IMR-90 (cell line): ENCODE results near the gene DOCK4. TPM values are rescaled to one million over a fixed set of nuclear protein-coding genes. Genes with fewer than 3 reads are reported as not detected.

ENCODE experiments used
- ATAC-seq: fragments of 200-7000 bp; cut with Tn5 transposase; 2 replicates; pipeline ENCODE4 v1.9.1; 2020; ENCODE audit warnings: low read depth, mild to moderate bottlenecking, moderate library complexity
- BruUV-seq: library from RNA; stranded (reverse); fragments of 400-500 nt; replicated peaks from 2 replicates; lab custom pipeline; 2021; lab: Mats Ljungman, UMichigan
- CTCF ChIA-PET: fragments of 300-600 bp; formaldehyde crosslinking; extraction: SDS; loops from one replicate; lab custom pipeline; 2021; ENCODE audit warnings: antibody characterized with exemption; lab: Yijun Ruan, JAX
- POLR2A ChIA-PET: fragments of 300-600 bp; sonication (Branson Sonifier 250); formaldehyde crosslinking; loops from one replicate; lab custom pipeline; 2022; ENCODE audit warnings: antibody characterized with exemption; ENCODE audit not compliant: unreplicated experiment; lab: Charles Lee
- DNase-seq: peaks from one replicate; pipeline ENCODE4 v3.0.0; 2013
- H2AFZ ChIP-seq: replicated peaks from 2 replicates; pipeline ENCODE3; 2013; ENCODE audit warnings: low read length, mild to moderate bottlenecking; ENCODE audit not compliant: poor library complexity
- H2AK5ac ChIP-seq: 2 replicates; pipeline ENCODE4 v1.6.1; 2013; ENCODE audit warnings: low read depth, low read length, inconsistent platforms
- H2AK9ac ChIP-seq: replicated peaks from 2 replicates; pipeline ENCODE3; 2013; ENCODE audit warnings: mild to moderate bottlenecking, low read depth, low read length, moderate library complexity; ENCODE audit not compliant: poor library complexity
- H2BK120ac ChIP-seq: 2 replicates; pipeline ENCODE4 v1.6.1; 2013; ENCODE audit warnings: low read depth, low read length, inconsistent platforms
- H2BK15ac ChIP-seq: 3 replicates; pipeline ENCODE4 v1.6.1; 2013; ENCODE audit warnings: low read depth, low read length, inconsistent platforms
- H2BK20ac ChIP-seq: 2 replicates; pipeline ENCODE4 v1.6.1; 2013; ENCODE audit warnings: low read depth, mild to moderate bottlenecking, inconsistent platforms, low read length, moderate library complexity
- H2BK5ac ChIP-seq: 2 replicates; pipeline ENCODE4 v1.6.1; 2013; ENCODE audit warnings: mild to moderate bottlenecking, low read depth, low read length, inconsistent platforms; ENCODE audit not compliant: poor library complexity, severe bottlenecking
- H3K14ac ChIP-seq: replicated peaks from 2 replicates; pipeline ENCODE4 v1.6.1; 2013; ENCODE audit warnings: low read depth, low read length, inconsistent platforms
- H3K18ac ChIP-seq: 2 replicates; pipeline ENCODE4 v1.6.1; 2013; ENCODE audit warnings: low read depth, low read length, control low read depth
- H3K23ac ChIP-seq: 2 replicates; pipeline ENCODE4 v1.6.1; 2013; ENCODE audit warnings: low read depth, low read length, inconsistent platforms
- H3K27ac ChIP-seq: 2 replicates; pipeline ENCODE4 v1.5.1; 2013; ENCODE audit warnings: mild to moderate bottlenecking, control low read depth, low read length; ENCODE audit not compliant: insufficient read depth
- H3K27me3 ChIP-seq: 2 replicates; pipeline ENCODE4 v1.6.1; 2013; ENCODE audit warnings: low read length; ENCODE audit not compliant: control insufficient read depth, insufficient read depth
- H3K36me3 ChIP-seq: 2 replicates; pipeline ENCODE4 v1.6.1; 2013; ENCODE audit warnings: low read length, mixed read lengths; ENCODE audit not compliant: control insufficient read depth, insufficient read depth
- H3K4ac ChIP-seq: 2 replicates; pipeline ENCODE4 v1.6.1; 2013; ENCODE audit warnings: low read depth, low read length, inconsistent platforms
- H3K4me1 ChIP-seq: 2 replicates; pipeline ENCODE4 v1.6.1; 2013; ENCODE audit warnings: low read length, mixed read lengths; ENCODE audit not compliant: control insufficient read depth, insufficient read depth
- H3K4me2 ChIP-seq: 2 replicates; pipeline ENCODE4 v1.6.1; 2013; ENCODE audit warnings: low read depth, mild to moderate bottlenecking, control low read depth, low read length, moderate library complexity
- H3K4me3 ChIP-seq: 2 replicates; pipeline ENCODE4 v1.5.1; 2013; ENCODE audit warnings: low read depth, mild to moderate bottlenecking, control low read depth, low read length, moderate library complexity; ENCODE audit not compliant: insufficient read depth
- H3K56ac ChIP-seq: 2 replicates; pipeline ENCODE4 v1.6.1; 2013; ENCODE audit warnings: low read length, inconsistent platforms; ENCODE audit not compliant: insufficient read depth; ENCODE audit errors: extremely low read depth
- H3K79me1 ChIP-seq, 2 experiments: 2 replicates each; pipeline ENCODE4 v1.6.1; 2013; ENCODE audit warnings: low read length in 2 of 2, inconsistent platforms in 1 of 2, low read depth in 1 of 2
- H3K9ac ChIP-seq: 2 replicates; pipeline ENCODE4 v1.6.1; 2013; ENCODE audit warnings: low read depth, low read length, control low read depth
- H3K9me1 ChIP-seq: 2 replicates; pipeline ENCODE4 v1.6.1; 2013; ENCODE audit warnings: low read length, inconsistent platforms; ENCODE audit not compliant: insufficient read depth
- H3K9me3 ChIP-seq: 2 replicates; pipeline ENCODE4 v1.6.1; 2013; ENCODE audit warnings: low read length; ENCODE audit not compliant: control insufficient read depth, insufficient read depth
- H4K20me1 ChIP-seq: 2 replicates; pipeline ENCODE4 v1.6.1; 2013; ENCODE audit warnings: low read length, inconsistent platforms; ENCODE audit not compliant: insufficient read depth
- H4K5ac ChIP-seq: 2 replicates; pipeline ENCODE4 v1.6.1; 2013; ENCODE audit warnings: mild to moderate bottlenecking, low read depth, low read length, control low read depth
- H4K8ac ChIP-seq, 2 experiments: 2 replicates each; pipeline ENCODE4 v1.6.1; 2013; ENCODE audit warnings: low read depth in 2 of 2, low read length in 2 of 2, control low read depth in 1 of 2, inconsistent platforms in 1 of 2
- H4K91ac ChIP-seq: 2 replicates; pipeline ENCODE4 v1.6.1; 2013; ENCODE audit warnings: low read depth, low read length, inconsistent platforms; ENCODE audit not compliant: insufficient read depth
- BHLHE40 ChIP-seq: fragments of 150-350 bp; IDR thresholded peaks from 2 replicates; pipeline ENCODE4 v1.6.1; 2016; ENCODE audit warnings: mild to moderate bottlenecking, low read depth, low read length
- CEBPB ChIP-seq: IDR thresholded peaks from 2 replicates; pipeline ENCODE4 v1.6.1; 2012; ENCODE audit warnings: low read depth, low read length, improper control_type of control experiment
- CHD1 ChIP-seq: IDR thresholded peaks from 2 replicates; pipeline ENCODE4 v1.6.1; 2012; ENCODE audit warnings: low read depth, low read length, improper control_type of control experiment
- FOS ChIP-seq: fragments of 150-350 bp; IDR thresholded peaks from 2 replicates; pipeline ENCODE4 v1.6.1; 2016; ENCODE audit warnings: low read depth, low read length
- MAFK ChIP-seq: IDR thresholded peaks from 2 replicates; pipeline ENCODE4 v1.6.1; 2012; ENCODE audit warnings: low read depth, low read length, improper control_type of control experiment
- MAZ ChIP-seq: IDR thresholded peaks from 2 replicates; pipeline ENCODE4 v1.6.1; 2012; ENCODE audit warnings: low read depth, mild to moderate bottlenecking, low read length, improper control_type of control experiment, moderate library complexity, borderline replicate concordance
- NFE2L2 ChIP-seq: fragments of 150-350 bp; IDR thresholded peaks from 2 replicates; pipeline ENCODE4 v1.6.1; 2016; ENCODE audit warnings: low read depth, mild to moderate bottlenecking, low read length
- POLR2A ChIP-seq: IDR thresholded peaks from 2 replicates; pipeline ENCODE4 v1.6.1; 2012; ENCODE audit warnings: mild to moderate bottlenecking, low read depth, low read length
- RAD21 ChIP-seq: IDR thresholded peaks from 2 replicates; pipeline ENCODE4 v1.6.1; 2012; ENCODE audit warnings: low read length, improper control_type of control experiment
- RCOR1 ChIP-seq: IDR thresholded peaks from 2 replicates; pipeline ENCODE4 v1.6.1; 2012; ENCODE audit warnings: mild to moderate bottlenecking, low read length, improper control_type of control experiment; ENCODE audit not compliant: insufficient replicate concordance
- RFX5 ChIP-seq: IDR thresholded peaks from 2 replicates; pipeline ENCODE4 v1.8.0; 2012; ENCODE audit warnings: low read depth, mild to moderate bottlenecking, low read length, moderate library complexity
- SMC3 ChIP-seq: fragments of 150-350 bp; IDR thresholded peaks from 2 replicates; pipeline ENCODE4 v1.6.1; 2016; ENCODE audit warnings: low read depth, mild to moderate bottlenecking, antibody characterized with exemption, low read length, moderate library complexity
- WGBS, 2 experiments: methylation state at CpG; one replicate each; pipeline versions ENCODE4 v1.1.5 to v1.1.7; 2013; ENCODE audit warnings: missing lambda C conversion rate in 2 of 2; ENCODE audit not compliant: insufficient read length in 1 of 2; ENCODE audit errors: extremely low coverage in 2 of 2; 5-methylcytosine and 5-hydroxymethylcytosine counted together
- dilution Hi-C: fragments of 300-500 bp; cut with HindIII; formaldehyde crosslinking; loops from one replicate; pipeline ENCODE4 v1.14.3; 2018; ENCODE audit warnings: low sequenced_read_pairs; ENCODE audit not compliant: unreplicated experiment
- in situ Hi-C: fragments of 300-500 bp; cut with MboI; formaldehyde crosslinking; loops from 3 replicates; pipeline ENCODE4 v1.14.3; 2019; ENCODE audit warnings: low sequenced_read_pairs, inconsistent platforms, mixed read lengths
- intact Hi-C: fragments of 100-400 bp; cut with micrococcal nuclease; formaldehyde crosslinking; loops from 2 replicates; pipeline ENCODE4 v1.10.0; 2022
- polyA plus RNA-seq, 3 experiments: library from polyadenylated mRNA; depleted of rRNA; stranded (reverse); fragments of >200 nt; gene quantifications; 2 replicates each; pipeline ENCODE4 v1.2.3, GENCODE V29; 2012; ENCODE audit warnings: low replicate concordance in 1 of 3
- total RNA-seq: library from RNA; depleted of rRNA; stranded (reverse); fragments of >200 nt; gene quantifications from 2 replicates; pipeline ENCODE4 v1.2.3, GENCODE V29; 2012
- TF ChIP-seq, protein P1 (sequence below): fragments of 150-350 bp; IDR thresholded peaks from 2 replicates; pipeline ENCODE4 v1.6.1; 2016; ENCODE audit warnings: low read depth, mild to moderate bottlenecking, low read length, moderate library complexity, borderline replicate concordance

The DOCK4 gene
- total and polyA plus RNA-seq, 2 of the 4 experiments (the other 2 are of a cell fraction) = 4.4 to 12.2 TPM

DNA sequence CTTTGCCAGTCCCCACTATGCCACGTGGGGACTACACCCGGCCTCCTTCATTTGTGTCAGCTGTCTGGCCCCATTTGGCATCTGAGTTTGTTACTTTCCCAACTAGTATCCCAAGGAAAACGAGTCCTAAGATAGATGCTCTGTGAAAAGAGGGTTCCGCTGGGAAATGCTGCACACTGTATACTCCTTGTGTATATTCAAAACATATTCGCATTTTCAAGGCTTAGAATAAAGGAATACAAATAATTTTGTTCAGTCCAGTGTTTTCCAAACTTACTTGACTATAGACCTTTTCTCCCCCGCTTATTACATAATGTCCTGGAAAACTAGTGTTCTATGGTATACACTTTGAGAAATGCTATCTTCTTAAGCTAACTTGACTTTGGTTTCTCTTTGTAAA lies 476.1 kb downstream of the DOCK4 start:
- in situ Hi-C loops = loop anchor here (10.0 kb wide), 2 partner anchors 405 to 635 kb away; partner anchors contain the start of gene LRRN3
- H3K56ac ChIP-seq = no peak overlapping the region
- H3K9ac ChIP-seq = no peak overlapping the region
- H4K91ac ChIP-seq = no peak overlapping the region
- no peak overlapping the region for H3K18ac ChIP-seq
- no peak for TF ChIP-seq POLR2A
- TF ChIP-seq RFX5 = no peak
- TF ChIP-seq, protein P1, sequence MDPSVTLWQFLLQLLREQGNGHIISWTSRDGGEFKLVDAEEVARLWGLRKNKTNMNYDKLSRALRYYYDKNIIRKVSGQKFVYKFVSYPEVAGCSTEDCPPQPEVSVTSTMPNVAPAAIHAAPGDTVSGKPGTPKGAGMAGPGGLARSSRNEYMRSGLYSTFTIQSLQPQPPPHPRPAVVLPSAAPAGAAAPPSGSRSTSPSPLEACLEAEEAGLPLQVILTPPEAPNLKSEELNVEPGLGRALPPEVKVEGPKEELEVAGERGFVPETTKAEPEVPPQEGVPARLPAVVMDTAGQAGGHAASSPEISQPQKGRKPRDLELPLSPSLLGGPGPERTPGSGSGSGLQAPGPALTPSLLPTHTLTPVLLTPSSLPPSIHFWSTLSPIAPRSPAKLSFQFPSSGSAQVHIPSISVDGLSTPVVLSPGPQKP = no peak
- TF ChIP-seq RAD21 = no peak
- no peak for TF ChIP-seq NFE2L2
- no peak for TF ChIP-seq MAZ
- TF ChIP-seq BHLHE40 = no peak
- TF ChIP-seq SMC3 = no peak
- no peak for TF ChIP-seq FOS
- TF ChIP-seq MAFK = no peak
- TF ChIP-seq CHD1 = no peak
- TF ChIP-seq CEBPB = no peak
- TF ChIP-seq RCOR1 = no peak
- CTCF ChIA-PET = interaction anchor here (0.6 kb wide), 1 partner anchor 15 kb away, joined by 3 read pairs; no protein-coding TSS in a partner anchor
- dilution Hi-C loops = no loop called here
- no peak overlapping the region for H2BK15ac ChIP-seq
- no peak overlapping the region for H3K4me3 ChIP-seq
- POLR2A ChIA-PET = no interaction called here
- no peaks in the 10 kb centered on the region for H3K4me1 ChIP-seq
- DNase-seq (no peak), ATAC-seq (no peak)
- H2BK120ac ChIP-seq = no peak overlapping the region
- H2BK20ac ChIP-seq = no peak overlapping the region
- H3K79me1 ChIP-seq = no peaks in the 10 kb centered on the region
- no peak overlapping the region for H4K5ac ChIP-seq
- no TSS peak for BruUV-seq
- H3K27ac ChIP-seq = no peak overlapping the region
- H3K4me2 ChIP-seq = no peak overlapping the region
- H3K4ac ChIP-seq = no peak overlapping the region
- H2AFZ ChIP-seq = no peak overlapping the region
- H3K9me1 ChIP-seq = no peaks in the 10 kb centered on the region
- H2BK5ac ChIP-seq = no peak overlapping the region
- peaks cover 14% of the 10 kb centered on the region for H3K36me3 ChIP-seq
- no peaks in the 10 kb centered on the region for H3K9me3 ChIP-seq
- H4K20me1 ChIP-seq = no peaks in the 10 kb centered on the region
- H2AK9ac ChIP-seq = no peak overlapping the region
- H3K23ac ChIP-seq = no peak overlapping the region
- no peak overlapping the region for H2AK5ac ChIP-seq
- no CpG with 5 or more reads among the region's 6 CpGs for WGBS, 2 experiments
- no peak overlapping the region for H4K8ac ChIP-seq
- no peak overlapping the region for H3K14ac ChIP-seq
- no peaks in the 10 kb centered on the region for H3K27me3 ChIP-seq
- intact Hi-C loops = no loop called here
